DOHH2 (cell line): Measurements from ENCODE around the gene XRCC3.

Experiments
- H3F3A ChIP-seq: fragments of 200-600 bp; sonication (generic), shearing (Covaris generic); 2 replicates; pipeline ENCODE4 v1.6.0; 2016; ENCODE audit warnings: antibody characterized with exemption, mild to moderate bottlenecking; ENCODE audit not compliant: control insufficient read depth, insufficient read depth
- H3K27ac ChIP-seq: fragments of 200-600 bp; sonication (generic); 2 replicates; pipeline ENCODE4 v1.5.1; 2014; ENCODE audit warnings: low read depth, mild to moderate bottlenecking, low read length, moderate library complexity
- H3K27me3 ChIP-seq: fragments of 200-600 bp; sonication (generic); 2 replicates; pipeline ENCODE4 v1.6.1; 2014; ENCODE audit warnings: mild to moderate bottlenecking, low read length, mixed read lengths; ENCODE audit not compliant: control insufficient read depth
- H3K36me3 ChIP-seq: fragments of 200-600 bp; sonication (generic); 2 replicates; pipeline ENCODE4 v1.6.1; 2014; ENCODE audit warnings: mild to moderate bottlenecking, low read length, moderate library complexity, mixed read lengths; ENCODE audit not compliant: control insufficient read depth
- H3K4me1 ChIP-seq: fragments of 200-600 bp; sonication (generic); 2 replicates; pipeline ENCODE4 v1.6.1; 2014; ENCODE audit warnings: mild to moderate bottlenecking, low read length, mixed read lengths; ENCODE audit not compliant: control insufficient read depth
- H3K4me2 ChIP-seq: fragments of 200-600 bp; sonication (generic); 2 replicates; pipeline ENCODE4 v1.6.0; 2014; ENCODE audit warnings: mild to moderate bottlenecking, low read length, moderate library complexity
- H3K4me3 ChIP-seq: fragments of 200-600 bp; sonication (generic); 2 replicates; pipeline ENCODE4 v1.5.1; 2014; ENCODE audit warnings: mild to moderate bottlenecking, low read length, mixed read lengths
- H3K79me2 ChIP-seq: fragments of 200-600 bp; sonication (generic); 2 replicates; pipeline ENCODE4 v1.6.1; 2014; ENCODE audit warnings: mild to moderate bottlenecking, low read length, mixed read lengths; ENCODE audit not compliant: control insufficient read depth
- H3K9me2 ChIP-seq: fragments of 200-600 bp; sonication (generic); replicated peaks from 2 replicates; pipeline ENCODE4 v1.6.1; 2014; ENCODE audit warnings: mild to moderate bottlenecking, low read length, mixed read lengths; ENCODE audit not compliant: control insufficient read depth
- H3K9me3 ChIP-seq: fragments of 200-600 bp; sonication (generic); 2 replicates; pipeline ENCODE4 v1.6.1; 2014; ENCODE audit warnings: antibody characterized with exemption, low read length, mixed read lengths; ENCODE audit not compliant: control insufficient read depth, insufficient read depth
- H4K20me1 ChIP-seq: fragments of 200-600 bp; sonication (generic); 2 replicates; pipeline ENCODE4 v1.6.0; 2014; ENCODE audit warnings: low read depth, mild to moderate bottlenecking, antibody characterized with exemption, low read length, moderate library complexity; ENCODE audit not compliant: control insufficient read depth, insufficient read depth
- CTCF ChIP-seq: fragments of 200-600 bp; sonication (generic); IDR thresholded peaks from one replicate; pipeline ENCODE4 v1.5.1; 2014; ENCODE audit warnings: antibody characterized with exemption, mild to moderate bottlenecking, low read depth, low read length; ENCODE audit not compliant: poor library complexity, severe bottlenecking
- EZH2phosphoT487 ChIP-seq: fragments of 200-600 bp; sonication (generic); IDR thresholded peaks from 2 replicates; pipeline ENCODE4 v1.6.1; 2017; ENCODE audit warnings: borderline replicate concordance, mild to moderate bottlenecking, antibody characterized with exemption, low read length, moderate library complexity, mixed read lengths

XRCC3 gene

GRCh38 chr14:103713304-103714062 lies 1.8 kb downstream of the XRCC3 start:
- peaks cover 5% of the 10 kb centered on the region; the same call in 1 of the 2 replicates for H4K20me1 ChIP-seq
- no peak overlapping the region for H3K27ac ChIP-seq

GRCh38 chr14:103712633-103713247 lies 2.5 kb downstream of the XRCC3 start:
- peaks cover 25% of the 10 kb centered on the region for H3K4me1 ChIP-seq
- H3K9me3 ChIP-seq = no peaks in the 10 kb centered on the region
- no peaks in the 10 kb centered on the region for H3K27me3 ChIP-seq
- H3K4me3 ChIP-seq = no peak overlapping the region
- H3K79me2 ChIP-seq = peaks cover 83% of the 10 kb centered on the region
- peaks cover 5% of the 10 kb centered on the region; the same call in 1 of the 2 replicates for H4K20me1 ChIP-seq
- no peak overlapping the region for H3K27ac ChIP-seq
- H3F3A ChIP-seq = no peaks in the 10 kb centered on the region
- H3K9me2 ChIP-seq = no peaks in the 10 kb centered on the region
- H3K36me3 ChIP-seq = peaks cover 68% of the 10 kb centered on the region
- no peak overlapping the region for H3K4me2 ChIP-seq
- no peak for TF ChIP-seq CTCF
- TF ChIP-seq EZH2phosphoT487 = no peak

More at GRCh38 chr14:103713304-103714062, 1.8 kb downstream of the XRCC3 start:
- H3K36me3 ChIP-seq = peaks cover 61% of the 10 kb centered on the region
- H3K4me3 ChIP-seq = peak overlapping the region; percentile 82
- peak overlapping the region; percentile 84 for H3K4me2 ChIP-seq
- TF ChIP-seq EZH2phosphoT487 = no peak
- TF ChIP-seq CTCF = no peak
- no peaks in the 10 kb centered on the region for H3F3A ChIP-seq
- no peaks in the 10 kb centered on the region for H3K9me3 ChIP-seq
- H3K27me3 ChIP-seq = no peaks in the 10 kb centered on the region
- peaks cover 85% of the 10 kb centered on the region for H3K79me2 ChIP-seq
- peaks cover 29% of the 10 kb centered on the region for H3K4me1 ChIP-seq
- H3K9me2 ChIP-seq = no peaks in the 10 kb centered on the region

GRCh38 chr14:103711516-103712431 lies 3.5 kb downstream of the XRCC3 start:
- Histone ChIP-seq H3K27ac (no peak overlapping the region), H3K79me2 (peaks cover 73% of the 10 kb centered on the region), H3K4me2 (no peak overlapping the region), H3K4me3 (no peak overlapping the region), H4K20me1 (peaks cover 2% of the 10 kb centered on the region; the same call in 1 of the 2 replicates), H3K4me1 (peaks cover 22% of the 10 kb centered on the region), H3K36me3 (peaks cover 78% of the 10 kb centered on the region), H3F3A (no peaks in the 10 kb centered on the region), H3K9me2 (no peaks in the 10 kb centered on the region), H3K27me3 (no peaks in the 10 kb centered on the region), H3K9me3 (no peaks in the 10 kb centered on the region)
- TF ChIP-seq EZH2phosphoT487 (no peak), CTCF (no peak)
